Spleen (tissue), 7 donors: Measurements from ENCODE around the gene VPS36.

Source experiments
- CTCF ChIP-seq, 11 experiments: fragments of 200-600 bp in 7 of 11; fragments of 450-650 bp in 4 of 11; sonication (generic) in 4 of 11; IDR thresholded peaks in 8 of 11; conservative IDR thresholded peaks in 3 of 11; 1 replicate in 7 of 11; 2 replicates in 4 of 11; pipeline versions ENCODE4 v1.4.0 to v1.8.0; 2016 to 2021; ENCODE audit warnings: antibody characterized with exemption in 11 of 11, inconsistent platforms in 4 of 11, mild to moderate bottlenecking in 1 of 11
- POLR2AphosphoS5 ChIP-seq, 3 donors: sonication (generic); formaldehyde crosslinking; IDR thresholded peaks; one replicate each; pipeline ENCODE4 v1.5.1; 2017; ENCODE audit warnings: antibody characterized with exemption in 3 of 3
- donor health status: DM: no; HTN: no; CAD: no; lungs with moderate emphysema.
- donor health status: DM: no; HTN: no; CAD: no.
- donor health status: DM: no; HTN: no; CAD: no.

GRCh38 chr13:52461265-52461664 lies 10.8 kb upstream of the VPS36 start:
- TF ChIP-seq CTCF (IDR thresholded peaks at IDR 0.05 in 8 of 11, conservative IDR thresholded peaks at IDR 0.05 in 3 of 11) (no peak), POLR2AphosphoS5 (IDR thresholded peaks at IDR 0.05) (no peak)
